ENCODE results near the gene DOK4. TPM values are rescaled to one million over a fixed set of nuclear protein-coding genes. Genes with fewer than 3 reads are reported as not detected.
A peak's percentile ranks its signal among the peaks of the same experiment; 100 is the strongest.
"Not testable (repeated sequence)": the region's sequence is repeated elsewhere in the genome, so short reads cannot be mapped to it uniquely, and the experiment has no call there.

The DOK4 gene
- total and polyA plus RNA-seq, 2 of the 8 experiments (the other 6 are each of a cell fraction or from before 2014, with no cell fraction given): 24.0 to 28.9 TPM

DNA sequence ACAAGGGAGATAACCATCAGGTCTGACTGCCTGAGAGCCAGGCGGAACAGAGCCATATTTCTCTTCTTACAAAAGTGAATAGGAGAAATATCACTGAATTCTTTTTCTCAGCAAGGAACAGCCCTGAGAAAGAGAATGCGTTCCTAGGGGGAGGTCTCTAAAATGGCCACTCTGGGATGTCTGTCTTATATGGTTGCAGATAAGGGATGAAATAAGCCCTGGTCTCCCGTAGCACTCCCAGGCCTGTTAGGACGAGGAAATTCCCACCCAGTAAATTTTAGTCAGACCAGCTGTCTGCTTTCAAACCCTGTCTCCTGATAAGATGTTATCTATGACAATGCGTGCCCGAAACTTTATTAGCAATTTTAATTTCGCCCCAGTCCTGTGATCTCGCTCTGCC lies 46.3 kb downstream of the DOK4 start:
- not testable (repeated sequence) for H2BK20ac ChIP-seq (ENCODE audit: low read length)

More for the DNA sequence above, 46.3 kb downstream of the DOK4 start:
- peaks cover 3 to 21% of the 10 kb centered on the region in 2 experiments; a peak in 3 of 4 replicates for H3K79me2 ChIP-seq (ENCODE audit: control insufficient read depth in 1 of 2, insufficient read depth in 2 of 2, low read length in 2 of 2)
- not testable (repeated sequence) for H3K18ac ChIP-seq (ENCODE audit: extremely low read depth, low read length); H4K8ac ChIP-seq (ENCODE audit: extremely low read depth, insufficient read depth, low read length); H2BK120ac ChIP-seq (replicated peaks; ENCODE audit: low read depth, low read length); H2BK12ac ChIP-seq (ENCODE audit: low read depth, low read length); FAIRE-seq; H3K14ac ChIP-seq (ENCODE audit: insufficient read length); H4K20me1 ChIP-seq (replicated peaks in 1 of 2; ENCODE audit: control insufficient read depth in 1 of 2, insufficient read depth in 2 of 2, low read length in 2 of 2); H3K56ac ChIP-seq (replicated peaks; ENCODE audit: insufficient read length, low read depth, low read length); H3K79me1 ChIP-seq (ENCODE audit: low read depth, low read length); H3K4me1 ChIP-seq (replicated peaks in 1 of 4; ENCODE audit: control insufficient read depth in 3 of 4, insufficient read depth in 4 of 4, low read length in 3 of 4); DNase-seq (ENCODE audit: low read depth in 1 of 2, low spot score in 2 of 2); H2AFZ ChIP-seq (ENCODE audit: low read length); H3K9ac ChIP-seq (replicated peaks in 1 of 4; ENCODE audit: extremely low read depth in 1 of 4, low read depth in 3 of 4, low read length in 3 of 4); H2AK5ac ChIP-seq (ENCODE audit: low read depth, low read length); H3K27ac ChIP-seq (ENCODE audit: low read depth, low read length); H3K27me3 ChIP-seq (replicated peaks in 1 of 4; ENCODE audit: control insufficient read depth in 3 of 4, extremely low read depth in 1 of 4, insufficient read depth in 3 of 4, low read length in 3 of 4); H4K91ac ChIP-seq (replicated peaks; ENCODE audit: insufficient read length, low read length); H3K4me2 ChIP-seq (ENCODE audit: insufficient read depth in 1 of 2, low read depth in 2 of 2, low read length in 2 of 2); H3K23me2 ChIP-seq (ENCODE audit: low read depth, low read length); H3K23ac ChIP-seq (ENCODE audit: insufficient read length); H2BK5ac ChIP-seq (ENCODE audit: low read depth, low read length); H2BK15ac ChIP-seq (ENCODE audit: low read length); H4K5ac ChIP-seq (ENCODE audit: insufficient read length, low read depth, low read length); H3K9me3 ChIP-seq (ENCODE audit: insufficient read depth in 2 of 2, low read depth in 1 of 2, low read length in 1 of 2); H3K4ac ChIP-seq (replicated peaks; ENCODE audit: insufficient read length, low read depth, low read length); H3K4me3 ChIP-seq (ENCODE audit: extremely low read depth in 1 of 4, insufficient read depth in 2 of 4, low read depth in 3 of 4, low read length in 4 of 4)
- 89% methylated on average over 8 of the region's 8 CpGs; no CpG with 5 or more reads in 1 of the 2 experiments for WGBS, 2 experiments (ENCODE audit: extremely low coverage in 1 of 2, insufficient coverage in 1 of 2, insufficient read length in 1 of 2, insufficient replicate concordance in 2 of 2, low coverage in 1 of 2, low lambda C conversion rate in 2 of 2, missing lambda C conversion rate in 1 of 2)
- TF ChIP-seq EP300 (IDR thresholded peaks at IDR 0.05; ENCODE audit: borderline replicate concordance in 1 of 2, low read depth in 2 of 2, low read length in 2 of 2): peak in 1 of 2 experiments; percentile 70; a peak in 1 of 3 replicates
- ChIA-PET POLR2A (ENCODE audit: partially characterized antibody) (interaction anchor here (1.0 kb wide), 1 partner anchor 46 kb away, joined by 3 read pairs; no protein-coding TSS in a partner anchor), CTCF (ENCODE audit: partially characterized antibody) (interaction anchor here (1.4 to 1.5 kb wide), 2 partner anchors 23 to 86 kb away, joined by 3 to 4 read pairs; partner anchors contain the start of gene POLR2C)
- H3K36me3 ChIP-seq (ENCODE audit: control insufficient read depth in 2 of 4, insufficient read depth in 4 of 4, low read length in 3 of 4): peaks cover 4 to 30% (median 14%) of the 10 kb centered on the region in 4 experiments; a peak in 6 of 8 replicates

All from H1 (cell line).